HG03432 (cell line): ENCODE data around the gene HPS5.
"Not testable (repeated sequence)": the region's sequence is repeated elsewhere in the genome, so short reads cannot be mapped to it uniquely, and the experiment has no call there.

Experiments
- ATAC-seq: cut with Tn5 transposase; IDR thresholded peaks from one replicate; pipeline ENCODE4 v1.9.1; 2021; ENCODE audit warnings: mild to moderate bottlenecking, moderate library complexity; ENCODE audit not compliant: unreplicated experiment

The HPS5 gene

GRCh38 chr11:18321969-18322711, at the start of gene HPS5, which contains the start of gene GTF2H1:
TSS of gene HPS5 (minus strand) at chr11:18322140. CDS start at chr11:18317858, 4,282 bp downstream.
TSS of gene GTF2H1 (plus strand) at chr11:18322567. CDS start at chr11:18333075, 10,508 bp downstream.
- ATAC-seq, result peak; percentile 90

GRCh38 chr11:18371279-18371678, 49.3 kb upstream of the HPS5 start:
- ATAC-seq, result no peak

- ATAC-seq, result no peak
Observed at GRCh38 chr11:18369398-18369797, 47.5 kb upstream of the HPS5 start.

GRCh38 chr11:18368221-18368620, 46.3 kb upstream of the HPS5 start:
- ATAC-seq, result no peak

GRCh38 chr11:18367431-18367830, 45.5 kb upstream of the HPS5 start:
- ATAC-seq, result no peak

GRCh38 chr11:18366286-18366685, 44.3 kb upstream of the HPS5 start:
- ATAC-seq, result no peak

GRCh38 chr11:18365741-18366140, 43.8 kb upstream of the HPS5 start:
- no peak for ATAC-seq

GRCh38 chr11:18364495-18365073, 42.6 kb upstream of the HPS5 start:
- no peak for ATAC-seq

- ATAC-seq, result no peak
Observed at GRCh38 chr11:18361154-18361553, 39.2 kb upstream of the HPS5 start.

GRCh38 chr11:18358646-18359045, 36.7 kb upstream of the HPS5 start:
- ATAC-seq, result no peak

- ATAC-seq, result no peak
Observed at GRCh38 chr11:18352581-18352980, 30.6 kb upstream of the HPS5 start.

GRCh38 chr11:18347471-18348125, 25.7 kb upstream of the HPS5 start:
- no peak for ATAC-seq

GRCh38 chr11:18332891-18333290, 11.0 kb upstream of the HPS5 start:
- no peak for ATAC-seq

- ATAC-seq, result no peak
Observed at GRCh38 chr11:18332302-18332701, 10.4 kb upstream of the HPS5 start.

- ATAC-seq, result no peak
Observed at GRCh38 chr11:18330921-18331320, 9.0 kb upstream of the HPS5 start.

- peak; percentile 74 for ATAC-seq
Observed at GRCh38 chr11:18329196-18329870, 7.4 kb upstream of the HPS5 start.

GRCh38 chr11:18324381-18324780, 2.4 kb upstream of the HPS5 start:
- ATAC-seq, result no peak

GRCh38 chr11:18323881-18324280, 1.9 kb upstream of the HPS5 start:
- not testable (repeated sequence) for ATAC-seq

GRCh38 chr11:18322818-18323570, 1.1 kb upstream of the HPS5 start:
- no peak for ATAC-seq

GRCh38 chr11:18321578-18321968, 367 bp downstream of the HPS5 start:
- ATAC-seq, result peak; percentile 1

GRCh38 chr11:18320617-18321016, 1.3 kb downstream of the HPS5 start:
- no peak for ATAC-seq
